NOMO-1 (cell line): ENCODE results near the gene GSG1L2.

Experiments used
- DNase-seq, 2 experiments: peaks; one replicate each; lab custom pipeline; 2025; ENCODE audit not compliant: unreplicated experiment in 2 of 2; lab: John Stamatoyannopoulos, UW

GSG1L2 gene

DNA sequence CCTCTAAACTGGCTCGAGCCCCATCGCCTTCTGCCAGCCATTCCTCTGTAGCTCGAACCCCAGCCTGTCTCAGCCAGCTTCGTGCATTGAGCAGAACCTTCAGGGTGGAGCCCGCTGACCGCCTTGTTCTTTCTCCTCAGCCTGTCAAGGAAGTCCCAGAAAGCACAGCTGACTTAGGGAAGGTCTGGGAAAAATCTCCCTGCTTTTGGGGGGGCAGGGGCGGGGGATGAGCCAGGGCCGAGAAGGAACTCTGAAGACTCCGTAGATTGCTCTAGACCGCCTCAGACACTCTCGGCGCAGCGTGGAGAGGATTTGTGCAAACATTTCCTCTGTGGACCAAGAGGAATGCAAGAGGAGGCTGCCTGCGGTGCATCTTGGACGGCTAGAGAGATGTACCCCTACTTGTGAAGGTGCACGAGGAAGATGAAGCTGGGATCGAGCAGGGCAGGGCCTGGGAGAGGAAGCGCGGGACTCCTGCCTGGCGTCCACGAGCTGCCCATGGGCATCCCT is 3.8 kb upstream of the GSG1L2 start, which contains the start of gene GLP2R:
TSS of gene GLP2R (plus strand) at position 284 of the 510 bp plus-strand sequence. CDS start at position 424, 140 bp downstream.
- no peak for DNase-seq

- DNase-seq: no peak
Measured at GRCh38 chr17:9824797-9825338, 3.0 kb upstream of the GSG1L2 start.

- DNase-seq: no peak
Measured at GRCh38 chr17:9824094-9824493, 2.2 kb upstream of the GSG1L2 start.

DNA sequence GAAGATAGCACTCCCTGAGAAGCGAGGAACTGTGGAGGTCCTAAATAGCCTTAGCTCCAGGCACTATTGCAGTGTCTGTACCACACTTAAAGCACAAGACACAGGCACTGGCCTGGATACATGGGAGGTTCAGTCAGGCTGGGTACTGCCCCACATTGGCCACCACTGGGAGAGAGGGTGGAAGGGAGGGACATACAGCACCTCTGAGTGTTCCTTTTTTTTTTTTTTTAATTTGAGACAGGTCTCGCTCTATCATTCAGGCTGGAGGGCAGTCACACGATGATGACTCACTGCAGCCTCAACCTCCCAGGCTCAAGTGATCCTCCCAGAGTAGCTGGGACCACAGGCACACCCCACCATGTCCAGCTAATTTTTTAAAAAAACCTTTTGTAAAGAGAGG is 1.4 kb downstream of the GSG1L2 start:
- DNase-seq: no peak

DNA sequence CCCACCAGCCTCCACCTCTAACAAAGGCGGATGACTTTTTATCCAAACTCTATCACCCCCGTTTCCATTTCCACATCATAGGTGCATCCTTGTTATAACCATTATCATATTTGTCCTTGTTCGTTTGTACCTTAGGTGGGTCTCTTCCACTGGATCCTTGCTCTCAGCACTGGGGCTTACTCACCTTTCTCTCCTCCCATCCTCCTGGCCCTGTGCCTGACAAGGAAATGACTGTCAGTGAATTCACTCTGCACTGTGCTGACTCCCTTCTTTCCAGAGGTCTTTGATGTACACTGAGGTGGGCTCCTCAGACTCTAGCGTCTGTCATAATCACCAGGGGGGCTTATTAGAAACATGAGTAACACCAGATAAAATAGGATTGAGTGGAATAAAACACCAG is 3.1 kb downstream of the GSG1L2 start:
- DNase-seq: no peak

DNA sequence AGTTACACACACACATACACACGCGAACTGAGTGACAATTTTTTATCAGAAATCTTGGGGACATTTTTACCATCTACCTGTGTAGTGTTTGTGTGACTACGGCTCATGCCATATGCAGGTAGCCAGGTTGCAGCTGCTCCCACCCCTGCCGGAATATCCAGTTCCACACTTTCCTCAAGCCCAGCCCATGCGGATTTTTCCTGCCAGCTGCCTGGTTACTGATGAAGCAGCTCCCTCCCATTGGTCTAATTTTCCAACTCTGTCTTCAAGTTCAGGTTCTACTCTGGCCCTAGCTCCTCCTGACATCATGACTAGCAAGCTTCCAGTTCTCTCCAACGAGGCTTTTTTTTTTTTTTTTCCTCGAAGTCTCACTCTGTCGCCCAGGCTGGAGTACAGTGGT is 4.8 kb downstream of the GSG1L2 start:
- DNase-seq: no peak

DNA sequence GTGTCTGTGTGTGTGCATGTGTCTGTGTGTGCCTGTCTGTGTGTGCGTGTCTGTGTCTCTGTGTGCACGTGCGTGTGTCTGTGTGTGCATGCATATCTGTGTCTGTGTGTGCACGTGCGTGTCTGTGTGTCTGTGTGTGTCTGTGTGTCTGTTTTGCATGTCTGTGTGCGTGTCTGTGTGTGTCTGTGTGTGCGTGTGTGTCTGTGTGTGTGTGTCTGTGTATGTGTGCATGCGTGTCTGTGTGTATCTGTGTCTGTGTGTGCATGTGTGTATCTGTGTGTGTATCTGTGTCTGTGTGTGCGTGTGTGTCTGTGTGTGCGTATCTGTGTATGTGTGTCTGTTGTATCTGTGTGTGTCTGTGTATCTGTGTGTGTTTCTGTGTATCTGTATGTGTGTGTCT is 5.4 kb downstream of the GSG1L2 start:
- DNase-seq: no peak

DNA sequence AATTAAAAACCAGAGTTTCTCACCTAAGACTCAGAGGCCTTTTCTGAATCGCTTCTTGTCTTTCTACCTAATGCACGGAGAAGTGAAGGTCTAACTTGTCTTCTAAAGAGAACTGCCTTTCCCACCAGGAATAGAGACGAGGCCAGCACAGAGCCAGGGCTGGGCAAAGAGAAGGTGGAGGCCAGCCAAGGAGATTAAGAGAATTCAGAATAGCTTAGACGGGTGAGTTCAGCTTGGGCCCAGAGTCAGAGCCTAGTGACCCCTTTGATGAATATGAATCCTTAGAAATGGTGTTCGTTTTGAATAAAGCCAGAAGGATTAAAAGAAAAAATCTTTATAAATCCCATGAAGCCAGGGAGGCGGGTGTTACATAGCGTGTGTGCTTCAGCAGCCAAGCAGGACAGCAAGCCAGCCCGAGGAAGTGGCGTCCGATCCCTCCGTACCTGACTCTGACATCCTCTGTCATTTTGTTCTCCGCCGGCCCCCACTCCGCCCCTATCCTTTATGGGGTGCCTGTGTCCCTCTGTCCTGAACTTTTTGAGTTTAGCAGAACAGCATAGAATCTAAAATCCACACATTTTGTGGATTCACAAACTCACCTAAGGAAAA is 7.4 kb downstream of the GSG1L2 start:
- DNase-seq: no peak

DNA sequence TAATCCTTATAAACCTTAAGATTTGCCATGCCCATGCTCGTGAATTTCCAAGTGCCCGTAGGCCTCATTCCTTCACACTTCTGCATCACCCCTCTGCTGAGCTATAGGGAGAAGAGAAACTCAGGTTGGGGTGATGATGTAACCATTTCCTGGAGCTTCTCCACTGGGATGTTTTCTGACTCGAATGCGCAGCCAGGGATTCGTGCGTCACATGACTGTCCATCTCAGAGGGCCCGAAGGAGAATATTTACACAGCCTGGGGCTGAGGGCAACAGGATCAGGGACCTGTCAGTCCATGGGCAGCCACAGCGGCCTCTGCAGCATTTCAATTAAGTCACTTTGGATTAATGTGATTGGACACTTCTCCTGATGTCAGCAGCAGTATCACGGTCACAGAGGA is 8.7 kb downstream of the GSG1L2 start:
- DNase-seq: no peak

DNA sequence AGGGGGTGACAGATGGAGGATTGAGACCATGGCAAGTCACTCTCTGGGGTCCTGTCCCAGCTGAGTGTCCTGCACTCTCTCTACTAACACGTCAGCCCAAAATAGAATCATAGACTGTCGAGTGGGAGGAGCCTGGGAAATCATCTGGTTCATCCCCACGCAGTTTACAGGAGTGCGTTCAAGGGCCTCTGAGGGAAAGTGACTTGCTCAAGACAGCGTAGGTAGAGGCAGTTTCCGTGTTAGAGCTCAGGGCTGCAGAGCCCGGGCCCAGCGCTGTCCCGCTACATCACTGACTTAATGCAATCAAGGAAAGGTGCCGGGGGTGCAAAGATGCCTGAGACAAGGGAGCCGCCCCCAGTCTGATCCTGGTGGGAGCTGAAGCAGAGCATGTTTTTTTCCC is 10.3 kb downstream of the GSG1L2 start:
- no peak for DNase-seq

GRCh38 chr17:9811086-9811485 is 10.8 kb downstream of the GSG1L2 start:
- no peak for DNase-seq

DNA sequence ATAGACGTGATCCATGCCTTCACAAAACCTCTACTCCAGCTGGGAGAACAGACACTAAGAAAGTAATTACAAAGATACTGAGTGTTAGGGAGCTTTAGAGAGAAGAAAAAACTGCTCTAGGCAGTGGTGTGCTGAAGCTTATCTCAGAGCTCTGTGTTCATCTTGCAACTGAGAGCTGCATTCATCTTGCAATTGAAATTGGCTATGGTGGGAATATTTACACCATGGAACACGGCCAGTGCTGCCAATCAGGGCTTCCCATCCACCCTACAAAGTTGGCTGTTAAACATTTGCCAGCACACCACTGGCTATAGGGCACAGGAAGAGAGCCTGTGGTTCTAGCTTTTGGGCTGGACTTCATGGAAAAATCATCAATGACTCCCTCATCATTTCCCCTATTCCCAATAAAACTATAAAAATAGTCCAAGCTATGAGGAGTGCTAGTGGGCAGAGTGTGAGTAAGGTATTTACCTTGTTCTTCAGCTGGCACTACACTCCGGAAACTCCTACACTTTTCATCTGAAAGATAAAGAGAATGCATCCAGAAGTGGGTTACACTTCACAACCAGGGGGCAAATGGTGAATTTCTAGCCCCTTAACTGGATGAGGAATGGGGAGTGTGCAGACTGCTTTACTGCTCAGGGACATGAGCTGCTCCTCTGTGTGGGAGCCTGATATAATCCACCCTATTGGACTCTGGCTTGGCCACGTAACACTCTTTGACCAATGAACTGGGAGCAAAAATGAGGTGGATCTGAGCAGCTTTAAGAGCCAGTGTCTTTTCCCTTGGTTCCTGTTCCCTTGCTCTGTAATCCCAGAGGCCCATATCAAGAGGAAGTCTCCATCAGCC is 11.6 kb downstream of the GSG1L2 start:
- no peak for DNase-seq

- no peak for DNase-seq
Measured at GRCh38 chr17:9809409-9809808, 12.5 kb downstream of the GSG1L2 start.

GRCh38 chr17:9806699-9807098 is 15.2 kb downstream of the GSG1L2 start:
- DNase-seq: no peak

DNA sequence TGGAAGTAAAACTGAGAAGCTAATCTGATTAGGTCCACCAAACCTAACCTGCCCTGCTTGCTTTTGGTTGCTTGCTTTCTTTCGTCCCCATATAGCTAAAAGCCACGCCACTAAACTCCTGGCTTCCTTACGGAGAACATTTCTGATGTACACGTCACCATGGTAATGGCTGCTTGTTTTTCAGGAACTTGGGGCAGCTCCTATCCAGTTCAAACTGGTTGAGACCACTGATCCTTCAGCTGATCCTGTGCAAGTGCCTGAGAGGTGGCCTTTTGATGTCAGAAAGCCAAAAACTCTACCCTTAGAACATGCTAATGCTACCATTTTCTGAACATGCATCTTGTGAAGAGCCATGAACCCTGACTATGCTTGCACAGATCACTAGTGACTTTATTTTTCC is 16.1 kb downstream of the GSG1L2 start:
- no peak for DNase-seq

DNA sequence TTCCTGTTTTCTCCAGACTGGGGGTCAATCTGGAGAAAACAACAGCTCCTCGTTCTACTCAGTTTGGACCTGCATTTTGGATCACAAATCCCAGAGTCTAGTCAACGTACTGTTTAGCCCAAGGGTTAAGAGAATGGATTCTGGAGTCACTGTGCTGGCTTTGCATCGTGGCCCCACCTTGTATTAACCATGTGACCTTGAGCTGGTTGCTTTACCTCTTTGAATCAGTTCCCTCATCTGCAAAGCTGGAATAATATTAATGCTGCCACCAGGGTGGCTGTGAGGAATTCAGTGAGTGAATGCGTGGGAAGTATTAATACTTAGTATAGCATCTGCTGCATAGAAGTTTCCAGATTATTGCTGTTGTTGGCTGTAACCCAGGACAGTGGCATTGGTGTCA is 19.2 kb downstream of the GSG1L2 start:
- no peak for DNase-seq

DNA sequence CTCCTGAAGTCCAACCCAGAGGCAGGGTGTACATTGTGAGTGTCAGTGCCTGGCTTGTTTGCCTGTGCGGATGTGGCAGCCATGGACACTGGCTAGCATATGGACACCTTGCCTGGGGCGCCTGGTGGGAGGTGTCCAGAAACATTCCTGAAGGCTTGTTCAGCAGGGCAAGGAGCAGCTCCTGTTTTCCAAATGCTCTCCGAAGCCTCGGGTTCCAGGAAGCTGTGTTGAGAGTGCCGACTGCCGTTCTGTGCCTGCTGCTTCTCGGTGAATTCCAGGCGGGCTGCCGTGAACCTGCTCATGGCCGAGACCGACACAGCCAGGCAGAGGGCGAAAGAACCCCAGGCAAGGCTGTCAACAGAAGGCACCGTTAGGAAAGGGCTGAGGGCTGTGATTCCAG is 19.6 kb downstream of the GSG1L2 start:
- no peak for DNase-seq

- DNase-seq: no peak
Measured at GRCh38 chr17:9801505-9801904, 20.4 kb downstream of the GSG1L2 start.

DNA sequence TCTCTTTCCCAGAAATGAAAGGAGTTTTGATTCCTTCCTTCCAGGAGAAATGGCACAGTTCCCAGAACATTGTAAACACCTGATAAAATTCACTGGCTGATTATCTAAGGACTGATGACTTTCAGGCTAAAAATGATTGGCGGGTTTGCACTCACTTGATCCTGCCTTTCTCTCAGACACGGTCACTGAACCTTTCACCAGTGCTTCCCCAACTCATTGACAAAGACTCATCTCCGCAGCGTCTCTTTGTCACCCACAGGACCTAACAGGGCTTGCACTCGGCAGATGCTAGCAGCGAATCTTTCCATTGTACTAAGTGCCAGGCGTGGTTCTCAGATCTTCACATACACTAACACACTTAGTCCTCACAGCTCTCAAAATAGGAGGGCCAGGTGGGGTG is 23.2 kb downstream of the GSG1L2 start:
- no peak for DNase-seq

- no peak for DNase-seq
Measured at GRCh38 chr17:9798008-9798407, 23.9 kb downstream of the GSG1L2 start.

- DNase-seq: no peak
Measured at GRCh38 chr17:9792181-9792840, 29.6 kb downstream of the GSG1L2 start.
